ENCODE results near the gene GEMIN7.

GEMIN7 gene

GRCh38 chr19:45063851-45064801 lies 14.9 kb upstream of the GEMIN7 start:
- no peak overlapping the region for H3K4me3 ChIP-seq (ENCODE audit: low read length)
- no peak for DNase-seq (ENCODE audit: low read depth)
- TF ChIP-seq CTCF (conservative IDR thresholded peaks at IDR 0.05; ENCODE audit: low read depth, low read length) = no peak

- DNase-seq (ENCODE audit: low read depth) = no peak
- no peak overlapping the region for H3K4me3 ChIP-seq (ENCODE audit: low read length)
- TF ChIP-seq CTCF (conservative IDR thresholded peaks at IDR 0.05; ENCODE audit: low read depth, low read length) = no peak
These were observed 12.0 kb upstream of the GEMIN7 start for GRCh38 chr19:45066921-45067661.

GRCh38 chr19:45068041-45068440 lies 11.0 kb upstream of the GEMIN7 start:
- H3K4me3 ChIP-seq (ENCODE audit: low read length) = no peak overlapping the region
- DNase-seq (ENCODE audit: low read depth) = no peak
- no peak for TF ChIP-seq CTCF (conservative IDR thresholded peaks at IDR 0.05; ENCODE audit: low read depth, low read length)

- no peak for DNase-seq (ENCODE audit: low read depth)
- no peak for TF ChIP-seq CTCF (conservative IDR thresholded peaks at IDR 0.05; ENCODE audit: low read depth, low read length)
- H3K4me3 ChIP-seq (ENCODE audit: low read length) = no peak overlapping the region
These were observed 10.0 kb upstream of the GEMIN7 start for GRCh38 chr19:45069056-45069455.

- TF ChIP-seq CTCF (conservative IDR thresholded peaks at IDR 0.05; ENCODE audit: low read depth, low read length) = no peak
- DNase-seq (ENCODE audit: low read depth) = no peak
- H3K4me3 ChIP-seq (ENCODE audit: low read length) = no peak overlapping the region
These were observed 8.8 kb upstream of the GEMIN7 start for GRCh38 chr19:45070214-45070613.

- DNase-seq (ENCODE audit: low read depth) = no peak
- no peak for TF ChIP-seq CTCF (conservative IDR thresholded peaks at IDR 0.05; ENCODE audit: low read depth, low read length)
These were observed 8.1 kb upstream of the GEMIN7 start for GRCh38 chr19:45070861-45071544.

More at GRCh38 chr19:45070861-45071544, 8.1 kb upstream of the GEMIN7 start:
- H3K4me3 ChIP-seq (ENCODE audit: low read length) = no peak overlapping the region
